PFSK-1 (cell line): ENCODE results near the gene STK17B.

Source experiments
- FOXP2 ChIP-seq: optimal IDR thresholded peaks from 2 replicates; pipeline ENCODE3; 2011; ENCODE audit warnings: borderline replicate concordance, control low read depth, inconsistent platforms; ENCODE audit not compliant: insufficient read depth; ENCODE audit errors: extremely low read length, extremely low read depth
- POLR2AphosphoS5 ChIP-seq: IDR thresholded peaks from 2 replicates; pipeline ENCODE4 v1.6.1; 2012; ENCODE audit warnings: low read depth, mild to moderate bottlenecking, control low read depth, low read length, moderate library complexity
- SIN3A ChIP-seq: IDR thresholded peaks from 2 replicates; pipeline ENCODE4 v1.6.1; 2012; ENCODE audit warnings: mild to moderate bottlenecking, low read length, moderate library complexity, borderline replicate concordance; ENCODE audit not compliant: insufficient read depth

DNA sequence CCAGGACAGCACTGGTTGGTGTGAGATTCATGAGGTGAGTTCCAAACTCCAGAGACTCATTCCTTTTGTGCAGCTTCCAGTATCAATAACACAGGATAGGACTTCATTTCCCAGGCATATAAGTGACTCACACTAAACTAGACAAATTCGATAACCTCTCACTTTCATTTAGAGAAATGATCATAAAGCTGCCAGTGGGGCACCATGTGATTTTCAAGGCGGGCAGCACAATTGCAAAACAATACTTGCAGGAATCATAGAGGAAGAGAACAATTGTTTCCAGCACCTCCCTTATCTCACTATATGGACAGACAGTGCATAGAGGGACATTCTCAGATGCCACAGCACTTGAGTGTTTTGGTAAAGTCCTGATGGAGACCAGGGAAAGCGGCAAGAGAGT lies 71.5 kb downstream of the STK17B start:
- TF ChIP-seq FOXP2, result no peak
- TF ChIP-seq SIN3A, result no peak
- no peak for TF ChIP-seq POLR2AphosphoS5
